ENCODE data around the gene CEP162.
"Not testable (repeated sequence)": the region's sequence is repeated elsewhere in the genome, so short reads cannot be mapped to it uniquely, and the experiment has no call there.

Gene CEP162

GRCh38 chr6:84227434-84228197, at the start of gene CEP162:
Gene CEP162, minus strand, starts transcription at chr6:84227643. Its CDS starts 1,250 bp downstream, at chr6:84226393.
- peak; percentile 88 for DNase-seq

DNA sequence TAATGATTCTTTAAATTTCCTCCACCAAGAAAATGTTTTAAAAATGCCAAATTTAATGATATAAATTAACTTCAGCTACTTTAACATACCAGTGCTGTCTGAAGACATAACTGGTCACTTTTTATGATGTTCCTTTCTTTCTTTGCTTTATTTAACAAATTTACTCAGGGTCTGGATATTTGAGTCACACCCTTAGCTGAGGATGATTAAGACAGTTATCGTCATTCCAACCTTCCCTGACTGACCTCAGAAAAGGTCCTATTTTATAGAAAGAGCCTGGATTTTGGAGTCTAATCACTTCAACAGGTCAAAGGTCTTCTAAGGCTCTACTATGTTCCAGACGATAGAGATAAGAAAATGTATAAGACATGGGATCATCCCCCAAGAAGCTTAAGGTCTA, 47.4 kb upstream of the CEP162 start:
- DNase-seq, result no peak

GRCh38 chr6:84273048-84273809, 45.8 kb upstream of the CEP162 start:
- no peak for DNase-seq

DNA sequence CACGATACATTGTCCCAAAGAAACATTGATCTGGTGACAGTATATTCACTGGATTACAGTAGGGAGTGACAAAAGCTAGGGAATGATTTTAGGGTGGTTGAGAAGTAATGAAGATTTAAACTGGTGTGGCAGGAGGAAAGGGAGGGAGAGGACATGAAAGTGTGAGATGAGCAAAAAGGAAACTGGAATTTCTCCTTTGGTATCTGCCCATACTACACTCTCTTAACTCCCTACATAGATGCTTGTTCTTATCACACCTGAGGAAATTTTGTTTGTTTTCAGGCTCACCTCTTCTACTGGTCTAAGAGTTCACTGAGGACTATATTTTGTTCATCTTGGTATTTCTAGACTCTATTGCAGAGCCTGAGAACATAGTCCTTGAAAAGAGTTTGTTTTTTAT, 44.9 kb upstream of the CEP162 start:
- DNase-seq, result no peak

GRCh38 chr6:84271061-84271716, 43.7 kb upstream of the CEP162 start:
- no peak for DNase-seq

- DNase-seq, result no peak
These were observed 42.7 kb upstream of the CEP162 start for GRCh38 chr6:84269947-84270733.

- no peak for DNase-seq
These were observed 41.3 kb upstream of the CEP162 start for GRCh38 chr6:84268781-84269180.

GRCh38 chr6:84263557-84263956, 36.1 kb upstream of the CEP162 start:
- DNase-seq, result no peak

GRCh38 chr6:84260926-84261325, 33.5 kb upstream of the CEP162 start:
- no peak for DNase-seq

DNA sequence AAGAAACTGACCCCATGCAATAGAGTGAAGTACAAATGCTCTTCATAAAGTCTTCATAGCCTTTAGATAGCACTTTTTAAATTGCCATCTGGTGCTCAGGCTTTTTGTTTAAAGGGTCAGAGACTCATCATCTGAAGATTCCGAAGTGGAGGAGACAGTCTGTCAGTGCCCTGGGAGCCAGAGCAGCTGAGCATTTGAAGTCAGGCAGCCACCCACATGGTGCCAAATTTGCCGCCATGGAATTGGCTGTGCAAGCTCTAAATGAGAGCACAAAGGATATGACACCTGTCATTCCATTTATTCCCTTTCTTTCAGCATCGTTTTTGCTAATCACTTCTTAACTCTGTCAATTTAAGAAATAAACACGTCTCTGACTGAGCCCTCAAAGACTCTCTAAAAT, 32.8 kb upstream of the CEP162 start:
- DNase-seq, result no peak

GRCh38 chr6:84258866-84259265, 31.4 kb upstream of the CEP162 start:
- DNase-seq, result no peak

GRCh38 chr6:84258268-84258667, 30.8 kb upstream of the CEP162 start:
- no peak for DNase-seq

GRCh38 chr6:84255641-84256040, 28.2 kb upstream of the CEP162 start:
- no peak for DNase-seq

GRCh38 chr6:84253380-84253779, 25.9 kb upstream of the CEP162 start:
- no peak for DNase-seq

DNA sequence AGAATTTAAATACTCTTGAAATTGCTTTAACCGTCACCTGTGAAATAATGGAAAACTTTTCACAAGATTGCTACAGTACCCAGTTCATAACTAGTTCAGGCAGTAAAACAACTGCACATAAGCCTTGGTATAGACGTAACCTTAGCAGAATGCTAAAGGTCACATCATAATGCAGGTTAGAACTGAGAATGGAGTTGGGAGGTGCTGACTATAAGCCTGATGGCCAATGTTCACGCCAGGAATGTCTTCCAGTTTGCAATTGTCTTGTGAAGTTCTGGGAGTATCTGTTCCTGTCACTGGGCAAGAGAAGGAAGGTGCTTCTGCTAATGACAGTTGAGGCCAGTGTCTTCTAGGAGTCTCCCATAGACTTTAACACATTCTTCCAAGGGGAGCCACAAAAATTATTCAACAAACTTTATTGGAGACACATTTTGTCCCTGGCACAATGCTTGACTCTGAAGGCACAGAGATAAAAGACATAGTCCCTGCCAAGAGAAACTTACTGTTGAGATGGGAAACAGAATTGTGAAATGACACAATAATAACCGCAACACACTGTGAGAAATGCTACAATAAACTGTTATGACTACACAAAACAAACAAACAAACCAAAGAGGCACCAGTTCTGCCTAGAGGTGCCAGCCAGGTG, 24.6 kb upstream of the CEP162 start:
- no peak for DNase-seq

GRCh38 chr6:84249724-84250123, 22.3 kb upstream of the CEP162 start:
- DNase-seq, result no peak

- DNase-seq, result not testable (repeated sequence)
These were observed 17.1 kb upstream of the CEP162 start for GRCh38 chr6:84244416-84245081.

- no peak for DNase-seq
These were observed 15.8 kb upstream of the CEP162 start for GRCh38 chr6:84243240-84243639.

DNA sequence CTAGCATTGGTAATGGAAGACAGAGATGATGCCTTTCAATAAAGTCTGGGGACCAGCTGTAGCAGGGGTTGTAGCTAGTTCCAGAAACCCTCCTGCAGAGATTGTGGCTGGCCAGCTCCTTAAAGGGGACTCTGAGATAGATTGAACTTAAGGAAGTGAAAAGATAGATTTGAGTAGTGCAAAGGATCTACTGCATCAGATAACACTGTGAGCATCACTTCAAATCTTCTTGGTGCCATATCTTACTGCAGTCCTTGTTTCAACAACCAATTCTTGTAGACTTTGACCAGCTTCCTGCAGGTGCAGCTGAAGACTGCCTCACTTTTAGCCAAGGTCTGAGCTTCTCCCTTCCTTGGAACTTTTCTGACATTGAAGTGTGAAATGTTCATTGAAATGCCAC, 14.8 kb upstream of the CEP162 start:
- no peak for DNase-seq

DNA sequence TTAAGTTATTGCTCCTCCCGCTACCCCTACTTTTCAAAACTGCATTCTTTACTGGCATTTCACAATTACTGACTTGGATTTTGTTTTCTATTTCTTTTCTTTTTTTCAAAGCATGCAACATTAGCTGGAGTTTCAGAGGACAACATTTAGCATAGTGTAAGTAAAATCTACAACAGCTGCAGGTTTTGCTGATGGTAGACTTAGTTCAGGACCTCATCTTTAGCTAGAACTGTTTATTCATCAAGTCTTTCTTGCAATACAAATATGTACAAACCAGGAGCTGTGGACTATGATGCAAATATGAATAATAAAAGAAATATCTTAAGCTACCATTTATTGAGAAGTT, 728 bp upstream of the CEP162 start:
- no peak for DNase-seq

- DNase-seq, result no peak
These were observed 404 bp downstream of the CEP162 start for GRCh38 chr6:84227044-84227433.

GRCh38 chr6:84224251-84224650, 3.2 kb downstream of the CEP162 start:
- no peak for DNase-seq
